ENCODE measurements around the gene MED29.
"Not testable (repeated sequence)": the region's sequence is repeated elsewhere in the genome, so short reads cannot be mapped to it uniquely, and the experiment has no call there.

The MED29 gene

GRCh38 chr19:39370735-39371134 is 20.4 kb upstream of the MED29 start:
- DNase-seq (ENCODE audit: low read depth, low spot score): no peak

- no peak for DNase-seq (ENCODE audit: low read depth, low spot score)
Observed at GRCh38 chr19:39372047-39372802, 19.0 kb upstream of the MED29 start.

GRCh38 chr19:39372941-39373340 is 18.2 kb upstream of the MED29 start:
- DNase-seq (ENCODE audit: low read depth, low spot score): no peak

GRCh38 chr19:39375929-39376328 is 15.2 kb upstream of the MED29 start:
- DNase-seq (ENCODE audit: low read depth, low spot score): no peak

GRCh38 chr19:39377373-39378362 is 13.5 kb upstream of the MED29 start:
- no peak for DNase-seq (ENCODE audit: low read depth, low spot score)

GRCh38 chr19:39379366-39379765 is 11.8 kb upstream of the MED29 start:
- not testable (repeated sequence) for DNase-seq (ENCODE audit: low read depth, low spot score)

- DNase-seq (ENCODE audit: low read depth, low spot score): no peak
Observed at GRCh38 chr19:39379865-39380396, 11.2 kb upstream of the MED29 start.

- no peak for DNase-seq (ENCODE audit: low read depth, low spot score)
Observed at GRCh38 chr19:39380521-39381502, 10.4 kb upstream of the MED29 start.

GRCh38 chr19:39381910-39382611 is 9.1 kb upstream of the MED29 start:
- no peak for DNase-seq (ENCODE audit: low read depth, low spot score)

GRCh38 chr19:39382991-39383828 is 8.0 kb upstream of the MED29 start:
- no peak for DNase-seq (ENCODE audit: low read depth, low spot score)

GRCh38 chr19:39384839-39385568 is 6.2 kb upstream of the MED29 start:
- no peak for DNase-seq (ENCODE audit: low read depth, low spot score)

- no peak for DNase-seq (ENCODE audit: low read depth, low spot score)
Observed at GRCh38 chr19:39385629-39386411, 5.4 kb upstream of the MED29 start.

- no peak for DNase-seq (ENCODE audit: low read depth, low spot score)
Observed at GRCh38 chr19:39386557-39386956, 4.6 kb upstream of the MED29 start.

GRCh38 chr19:39388657-39389056 is 2.5 kb upstream of the MED29 start:
- DNase-seq (ENCODE audit: low read depth, low spot score): no peak

GRCh38 chr19:39389631-39390414 is 1.4 kb upstream of the MED29 start:
- no peak for DNase-seq (ENCODE audit: low read depth, low spot score)

- no peak for DNase-seq (ENCODE audit: low read depth, low spot score)
Observed at GRCh38 chr19:39390451-39390750, 777 bp upstream of the MED29 start.

Data from brain pericyte (primary cell).